Upper lobe of left lung (tissue), 4 donors: ENCODE data around the gene CPPED1.

Experiments
- EP300 ChIP-seq, 4 donors: sonication (generic); formaldehyde crosslinking; IDR thresholded peaks; one replicate each; pipeline ENCODE4 v1.5.1; 2017; ENCODE audit warnings: antibody characterized with exemption in 4 of 4, control low read depth in 2 of 4
- POLR2A ChIP-seq, 4 donors: fragments of 450-650 bp; IDR thresholded peaks; one replicate each; pipeline ENCODE4 v1.5.1; 2016 to 2017; ENCODE audit warnings: antibody characterized with exemption in 4 of 4, mild to moderate bottlenecking in 2 of 4
- POLR2AphosphoS5 ChIP-seq, 2 donors: sonication (generic); formaldehyde crosslinking; IDR thresholded peaks; one replicate each; pipeline ENCODE4 v1.5.1; 2017; ENCODE audit warnings: antibody characterized with exemption in 2 of 2
- TF ChIP-seq, protein P1 (sequence below), 6 experiments: fragments of 450-650 bp in 4 of 6; fragments of 200-600 bp in 2 of 6; sonication (generic) in 2 of 6; IDR thresholded peaks; one replicate each; pipeline ENCODE4 v1.5.1; 2016 to 2019; ENCODE audit warnings: antibody characterized with exemption in 6 of 6

DNA sequence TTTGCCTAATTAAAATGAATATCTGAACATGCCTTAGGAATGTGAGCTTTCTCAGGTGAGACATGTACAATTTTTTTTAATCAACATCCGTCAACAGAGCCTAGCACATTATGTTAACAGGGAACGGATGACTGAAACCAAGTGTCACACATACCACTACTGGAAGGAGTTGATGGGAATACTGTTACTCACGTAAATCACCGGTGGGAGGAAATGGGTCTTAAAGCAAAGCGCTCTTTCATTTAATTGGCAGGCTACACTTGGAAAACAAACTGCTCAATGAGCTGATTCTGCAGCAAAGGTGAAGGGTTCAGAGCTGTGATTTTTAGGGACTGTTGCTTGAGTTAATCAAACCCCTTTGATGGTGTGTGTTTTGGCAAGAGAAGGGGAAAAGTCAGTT is 4.8 kb downstream of the CPPED1 start:
- TF ChIP-seq, protein P1, sequence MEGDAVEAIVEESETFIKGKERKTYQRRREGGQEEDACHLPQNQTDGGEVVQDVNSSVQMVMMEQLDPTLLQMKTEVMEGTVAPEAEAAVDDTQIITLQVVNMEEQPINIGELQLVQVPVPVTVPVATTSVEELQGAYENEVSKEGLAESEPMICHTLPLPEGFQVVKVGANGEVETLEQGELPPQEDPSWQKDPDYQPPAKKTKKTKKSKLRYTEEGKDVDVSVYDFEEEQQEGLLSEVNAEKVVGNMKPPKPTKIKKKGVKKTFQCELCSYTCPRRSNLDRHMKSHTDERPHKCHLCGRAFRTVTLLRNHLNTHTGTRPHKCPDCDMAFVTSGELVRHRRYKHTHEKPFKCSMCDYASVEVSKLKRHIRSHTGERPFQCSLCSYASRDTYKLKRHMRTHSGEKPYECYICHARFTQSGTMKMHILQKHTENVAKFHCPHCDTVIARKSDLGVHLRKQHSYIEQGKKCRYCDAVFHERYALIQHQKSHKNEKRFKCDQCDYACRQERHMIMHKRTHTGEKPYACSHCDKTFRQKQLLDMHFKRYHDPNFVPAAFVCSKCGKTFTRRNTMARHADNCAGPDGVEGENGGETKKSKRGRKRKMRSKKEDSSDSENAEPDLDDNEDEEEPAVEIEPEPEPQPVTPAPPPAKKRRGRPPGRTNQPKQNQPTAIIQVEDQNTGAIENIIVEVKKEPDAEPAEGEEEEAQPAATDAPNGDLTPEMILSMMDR (IDR thresholded peaks at IDR 0.05), result no peak
- TF ChIP-seq POLR2AphosphoS5 (IDR thresholded peaks at IDR 0.05), result no peak
- TF ChIP-seq POLR2A (IDR thresholded peaks at IDR 0.05), result no peak
- TF ChIP-seq EP300 (IDR thresholded peaks at IDR 0.05), result no peak
